SU-DHL-6 (cell line): Measurements from ENCODE around the gene VSIG10L.

Experiments
- EZH2phosphoT487 ChIP-seq: fragments of 200-600 bp; sonication (generic), shearing (Covaris generic); conservative IDR thresholded peaks from 2 replicates; pipeline ENCODE4 v1.6.1; 2018; ENCODE audit warnings: mild to moderate bottlenecking, antibody characterized with exemption, low read length, moderate library complexity, mixed read lengths
- TF ChIP-seq, protein P1 (sequence below): fragments of 200-600 bp; sonication (generic); IDR thresholded peaks from one replicate; pipeline ENCODE4 v1.5.1; 2017; ENCODE audit warnings: antibody characterized with exemption, mild to moderate bottlenecking, low read length, moderate library complexity; ENCODE audit not compliant: insufficient read depth, poor library complexity, severe bottlenecking

DNA sequence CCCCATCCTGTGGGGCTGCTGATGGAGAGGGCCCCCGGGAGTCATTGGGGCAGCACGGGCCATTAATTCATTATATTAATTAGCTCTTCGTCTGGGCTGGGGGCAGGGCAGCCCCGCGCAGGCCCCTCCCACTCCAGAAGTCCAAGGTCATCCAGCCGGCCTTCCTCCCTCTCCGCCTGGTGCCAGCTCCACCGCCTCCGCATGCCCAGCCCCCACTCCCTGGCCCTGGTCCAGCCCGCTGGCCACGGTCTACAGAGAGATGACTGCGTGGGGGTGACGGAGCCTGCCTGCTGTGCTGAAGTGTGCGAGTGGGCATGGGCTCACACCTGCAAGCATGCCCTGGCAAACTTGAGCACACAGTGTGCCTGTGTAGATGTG, 21.7 kb downstream of the VSIG10L start:
- no peak for TF ChIP-seq EZH2phosphoT487
- TF ChIP-seq, protein P1, sequence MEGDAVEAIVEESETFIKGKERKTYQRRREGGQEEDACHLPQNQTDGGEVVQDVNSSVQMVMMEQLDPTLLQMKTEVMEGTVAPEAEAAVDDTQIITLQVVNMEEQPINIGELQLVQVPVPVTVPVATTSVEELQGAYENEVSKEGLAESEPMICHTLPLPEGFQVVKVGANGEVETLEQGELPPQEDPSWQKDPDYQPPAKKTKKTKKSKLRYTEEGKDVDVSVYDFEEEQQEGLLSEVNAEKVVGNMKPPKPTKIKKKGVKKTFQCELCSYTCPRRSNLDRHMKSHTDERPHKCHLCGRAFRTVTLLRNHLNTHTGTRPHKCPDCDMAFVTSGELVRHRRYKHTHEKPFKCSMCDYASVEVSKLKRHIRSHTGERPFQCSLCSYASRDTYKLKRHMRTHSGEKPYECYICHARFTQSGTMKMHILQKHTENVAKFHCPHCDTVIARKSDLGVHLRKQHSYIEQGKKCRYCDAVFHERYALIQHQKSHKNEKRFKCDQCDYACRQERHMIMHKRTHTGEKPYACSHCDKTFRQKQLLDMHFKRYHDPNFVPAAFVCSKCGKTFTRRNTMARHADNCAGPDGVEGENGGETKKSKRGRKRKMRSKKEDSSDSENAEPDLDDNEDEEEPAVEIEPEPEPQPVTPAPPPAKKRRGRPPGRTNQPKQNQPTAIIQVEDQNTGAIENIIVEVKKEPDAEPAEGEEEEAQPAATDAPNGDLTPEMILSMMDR = no peak
